Epithelial cell of esophagus (primary cell): ENCODE measurements around the gene SIGLECL1.
"Not testable (repeated sequence)": the region's sequence is repeated elsewhere in the genome, so short reads cannot be mapped to it uniquely, and the experiment has no call there.

Experiments used
- DNase-seq: peaks from one replicate; pipeline ENCODE4 v3.0.0; 2010; ENCODE audit warnings: low read depth
- H3K4me3 ChIP-seq: 2 replicates; pipeline ENCODE4 v1.5.1; 2011; ENCODE audit warnings: mild to moderate bottlenecking, low read length, control low read depth
- CTCF ChIP-seq: IDR thresholded peaks from 2 replicates; pipeline ENCODE4 v1.5.1; 2011; ENCODE audit warnings: low read depth, mild to moderate bottlenecking, low read length, control low read depth, inconsistent platforms; ENCODE audit not compliant: insufficient read depth; ENCODE audit errors: missing control alignments

Gene SIGLECL1

GRCh38 chr19:51211833-51212232, 39.0 kb upstream of the SIGLECL1 start:
- no peak overlapping the region for H3K4me3 ChIP-seq
- no peak for TF ChIP-seq CTCF
- no peak for DNase-seq

- TF ChIP-seq CTCF: no peak
- no peak overlapping the region for H3K4me3 ChIP-seq
- no peak for DNase-seq
These were observed 31.6 kb upstream of the SIGLECL1 start for GRCh38 chr19:51219307-51219706.

- no peak for DNase-seq
- H3K4me3 ChIP-seq: no peak overlapping the region
- no peak for TF ChIP-seq CTCF
These were observed 30.9 kb upstream of the SIGLECL1 start for GRCh38 chr19:51219971-51220370.

- H3K4me3 ChIP-seq: no peak overlapping the region
- DNase-seq: no peak
- no peak for TF ChIP-seq CTCF
These were observed 29.9 kb upstream of the SIGLECL1 start for GRCh38 chr19:51220996-51221395.

- DNase-seq: no peak
- H3K4me3 ChIP-seq: no peak overlapping the region
- TF ChIP-seq CTCF: no peak
These were observed 26.7 kb upstream of the SIGLECL1 start for GRCh38 chr19:51224163-51224641.

- not testable (repeated sequence) for H3K4me3 ChIP-seq, DNase-seq
These were observed 25.9 kb upstream of the SIGLECL1 start, which contains the start of gene CD33 for GRCh38 chr19:51224898-51225393. CD33 (plus strand) TSS chr19:51225080; CDS start chr19:51225119, 39 bp downstream.

- DNase-seq: no peak
- TF ChIP-seq CTCF: no peak
- H3K4me3 ChIP-seq: no peak overlapping the region
These were observed 24.8 kb upstream of the SIGLECL1 start for GRCh38 chr19:51226067-51226466.
